ENCODE data around the gene GABRB1. TPM values are rescaled to one million over a fixed set of nuclear protein-coding genes. Genes with fewer than 3 reads are reported as not detected.

Gene GABRB1
- polyA plus RNA-seq, 4 donors, result 0.35 to 0.92 (median 0.57) TPM

DNA sequence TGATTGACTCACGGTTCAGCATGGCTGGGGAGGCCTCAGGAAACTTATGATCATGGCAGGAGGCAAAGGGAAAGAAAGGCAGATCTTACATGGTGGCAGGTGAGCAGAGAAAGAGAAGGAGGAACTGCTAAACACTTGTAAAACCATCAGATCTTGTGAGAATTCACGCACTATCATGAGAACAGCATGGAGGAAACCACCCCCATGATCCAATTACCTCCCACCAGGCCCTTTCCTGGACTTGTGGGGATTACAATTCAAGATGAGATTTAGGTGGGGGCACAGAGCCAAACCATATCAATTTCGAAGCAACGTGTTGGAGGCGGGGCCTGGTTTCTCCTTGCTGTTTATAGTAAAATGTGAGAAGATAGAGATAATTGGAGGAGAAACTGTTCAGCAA is 167.4 kb downstream of the GABRB1 start:
- no peak for DNase-seq (ENCODE audit: low read depth in 4 of 4, low spot score in 2 of 4)

DNA sequence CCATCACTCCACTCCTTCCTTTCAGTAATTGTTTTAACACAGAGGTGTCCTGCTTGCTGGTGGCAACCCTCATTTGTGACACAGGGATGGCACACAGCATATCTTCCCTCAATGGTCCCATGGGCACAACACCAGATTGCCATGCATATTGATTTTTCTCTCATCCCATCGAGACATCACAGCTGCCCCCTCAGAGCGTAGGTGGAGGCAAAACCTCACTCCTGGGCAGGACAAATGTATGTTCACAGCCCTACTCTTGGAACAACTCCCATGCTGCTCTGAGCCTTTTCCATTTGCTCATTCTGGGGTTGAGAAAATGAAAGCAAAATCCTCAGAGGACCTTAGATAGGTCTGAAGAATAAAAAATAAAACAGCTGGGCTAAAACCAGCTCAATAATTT is 172.2 kb downstream of the GABRB1 start:
- no peak for DNase-seq (ENCODE audit: low read depth in 4 of 4, low spot score in 2 of 4)

DNA sequence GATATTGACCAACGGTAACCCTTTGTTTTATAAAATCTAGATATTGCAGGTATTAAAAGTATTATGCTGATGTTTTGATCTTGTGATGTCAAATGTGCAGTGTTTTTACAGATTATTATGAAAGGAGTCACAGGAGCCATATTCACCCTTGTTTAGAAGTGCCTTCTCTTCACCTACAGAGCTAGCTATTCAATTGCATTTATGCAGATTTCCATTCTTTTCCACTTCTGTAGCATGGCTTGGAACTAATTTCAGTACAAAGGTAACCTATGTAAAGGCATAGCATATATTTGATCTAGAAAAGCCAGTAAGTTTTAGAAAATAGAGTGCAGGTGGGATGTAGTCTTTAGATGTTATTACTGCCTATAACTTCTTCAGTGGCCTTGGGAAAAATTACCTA is 176.2 kb downstream of the GABRB1 start:
- DNase-seq (ENCODE audit: low read depth in 4 of 4, low spot score in 2 of 4), result no peak

DNA sequence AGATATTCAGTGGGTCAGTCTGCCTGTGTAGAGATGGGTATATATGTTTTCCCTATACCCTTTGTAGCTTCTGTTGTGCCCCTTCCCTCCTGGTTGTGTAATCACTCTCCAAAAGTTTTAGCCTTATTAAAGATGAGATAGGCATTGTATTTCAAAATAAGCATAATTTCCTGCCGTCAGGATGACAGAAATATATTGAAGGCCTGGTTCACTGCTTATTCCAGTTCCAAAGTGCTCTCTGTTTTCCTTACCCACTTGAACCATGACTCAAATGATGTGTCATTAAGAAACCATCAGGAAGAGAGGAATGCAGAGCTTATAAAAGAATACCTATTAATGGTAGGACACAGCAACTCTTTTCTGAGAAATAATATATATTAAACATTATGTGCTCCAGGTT is 178.5 kb downstream of the GABRB1 start:
- no peak for DNase-seq (ENCODE audit: low read depth in 4 of 4, low spot score in 2 of 4)

DNA sequence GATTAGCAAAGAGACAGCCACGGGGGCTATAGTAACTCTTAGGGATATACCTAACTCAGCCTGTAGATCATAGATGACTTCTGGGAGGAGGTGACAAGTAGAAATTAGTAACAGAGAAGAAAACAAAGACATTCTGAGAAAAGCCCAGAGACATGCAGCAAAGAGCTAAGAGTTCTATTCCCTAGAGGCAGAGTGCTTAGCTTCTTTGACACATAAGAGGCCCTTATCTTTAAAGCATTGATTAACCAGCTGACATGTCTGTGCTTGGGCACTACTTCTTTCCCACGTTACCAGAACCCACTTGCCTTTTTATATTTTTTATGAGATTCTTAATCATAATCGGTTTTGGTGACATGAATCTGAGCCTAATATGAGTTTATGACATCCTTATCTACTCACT is 179.5 kb downstream of the GABRB1 start:
- DNase-seq (ENCODE audit: low read depth in 4 of 4, low spot score in 2 of 4), result no peak

DNA sequence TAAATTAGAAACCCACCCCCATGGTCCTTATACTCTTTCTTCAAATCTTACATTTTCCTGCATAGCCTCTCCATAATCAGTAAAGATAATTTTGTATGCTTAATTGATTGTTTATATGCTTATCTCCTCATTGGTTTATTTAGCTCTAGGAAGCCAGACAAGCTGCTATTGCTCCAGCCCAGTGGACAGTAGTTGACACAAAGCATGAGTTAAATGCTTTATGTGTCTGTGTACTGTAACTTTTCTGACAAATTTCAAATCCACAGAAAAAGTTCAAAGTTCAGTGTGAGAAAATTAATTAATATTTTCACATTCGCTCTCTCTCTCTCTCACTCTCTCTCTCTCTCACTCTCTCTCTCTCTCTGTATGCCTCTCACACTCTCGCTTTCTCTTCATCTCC is 181.7 kb downstream of the GABRB1 start:
- DNase-seq (ENCODE audit: low read depth in 4 of 4, low spot score in 2 of 4), result no peak

DNA sequence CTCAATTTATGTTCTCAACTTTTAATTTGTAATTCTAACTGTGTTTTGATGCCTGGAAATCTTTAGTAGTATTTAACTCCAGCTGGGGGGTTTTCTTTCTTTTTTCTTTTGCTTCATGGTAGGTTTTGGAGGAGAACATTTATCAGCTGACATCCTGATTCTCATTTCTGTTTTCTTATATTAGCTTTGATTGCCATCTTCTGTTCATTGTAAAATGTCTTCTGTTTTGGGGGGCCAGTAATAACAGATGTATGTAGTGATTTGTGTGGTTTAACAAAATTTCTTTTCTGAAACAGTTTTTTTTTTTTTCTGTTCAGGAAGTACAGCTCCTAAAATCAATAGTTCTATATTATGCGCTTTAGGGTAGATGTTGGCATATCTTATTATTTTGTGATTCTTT is 182.2 kb downstream of the GABRB1 start:
- no peak for DNase-seq (ENCODE audit: low read depth in 4 of 4, low spot score in 2 of 4)

DNA sequence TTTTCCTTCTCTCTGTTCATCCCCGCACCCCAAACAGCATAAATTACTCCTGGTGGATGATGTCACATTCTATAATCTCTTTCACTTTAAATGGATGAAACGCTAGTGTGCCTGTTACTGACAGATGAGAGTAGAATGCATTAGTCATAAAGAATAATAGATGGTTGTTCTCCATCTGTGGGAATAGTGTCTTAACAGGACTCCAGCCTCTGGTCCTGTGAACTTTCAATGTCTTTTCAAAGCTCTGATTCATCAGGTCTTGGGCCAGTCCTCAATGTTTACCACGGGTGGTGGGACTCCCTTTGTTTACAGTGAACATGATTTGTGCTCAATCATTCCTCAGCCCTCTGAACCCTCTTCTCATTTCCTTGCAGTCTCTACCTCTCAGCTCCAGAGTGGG is 182.6 kb downstream of the GABRB1 start:
- DNase-seq (ENCODE audit: low read depth in 4 of 4, low spot score in 2 of 4), result no peak

DNA sequence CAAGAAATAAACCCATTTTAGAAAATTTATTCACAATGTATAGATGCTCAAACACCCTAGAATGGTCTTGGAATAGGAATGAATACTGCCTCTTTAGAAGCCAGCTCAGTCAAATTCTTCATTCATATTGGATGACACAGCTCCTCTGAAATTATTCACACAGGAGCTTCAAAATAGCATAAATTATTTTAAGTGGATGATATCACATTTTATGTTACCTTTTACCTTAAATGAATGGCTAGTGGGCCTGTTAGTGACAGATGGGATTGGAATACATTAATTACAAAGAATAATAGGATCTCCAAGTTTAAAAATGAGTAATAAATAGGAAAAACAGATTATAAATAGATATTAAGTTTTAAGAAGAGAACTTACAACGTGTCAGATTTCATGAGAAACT is 184.4 kb downstream of the GABRB1 start:
- no peak for DNase-seq (ENCODE audit: low read depth in 4 of 4, low spot score in 2 of 4)

DNA sequence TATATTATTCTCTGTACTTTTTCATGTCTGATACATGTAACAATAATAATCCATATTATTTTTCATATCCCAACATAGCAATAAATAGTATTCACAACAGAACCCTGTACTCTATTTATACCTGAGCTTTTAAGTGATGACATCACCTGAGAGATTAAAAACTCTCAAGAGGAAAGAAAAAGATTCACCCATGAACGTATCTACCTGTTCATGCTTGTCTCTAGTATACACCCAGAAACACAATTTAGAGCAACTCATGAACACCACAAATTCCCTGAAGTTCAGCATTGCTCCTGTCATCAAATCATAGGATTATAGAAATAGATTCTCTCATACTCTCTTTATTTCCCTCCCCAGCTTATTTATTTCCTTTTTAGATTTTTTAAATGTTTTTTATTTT is 185.9 kb downstream of the GABRB1 start:
- DNase-seq (ENCODE audit: low read depth in 4 of 4, low spot score in 2 of 4), result no peak

DNA sequence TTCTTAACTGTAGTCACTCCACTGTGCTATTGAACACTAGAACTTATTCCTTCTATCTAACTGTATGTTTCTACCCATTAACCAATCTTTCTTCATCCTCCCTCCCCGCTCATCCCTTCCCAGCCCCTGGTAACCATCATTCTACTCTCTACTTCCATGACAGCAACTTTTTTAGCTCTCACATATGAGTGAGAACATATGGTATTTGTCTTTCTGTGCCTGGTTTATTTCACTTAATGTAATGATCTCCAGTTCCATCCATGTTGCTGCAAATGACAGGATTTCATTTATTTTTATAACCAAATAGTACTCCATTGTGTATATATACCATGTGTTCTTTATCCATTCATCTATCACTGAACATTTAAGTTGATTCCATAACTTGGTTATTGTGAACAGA is 186.5 kb downstream of the GABRB1 start:
- DNase-seq (ENCODE audit: low read depth in 4 of 4, low spot score in 2 of 4), result no peak

DNA sequence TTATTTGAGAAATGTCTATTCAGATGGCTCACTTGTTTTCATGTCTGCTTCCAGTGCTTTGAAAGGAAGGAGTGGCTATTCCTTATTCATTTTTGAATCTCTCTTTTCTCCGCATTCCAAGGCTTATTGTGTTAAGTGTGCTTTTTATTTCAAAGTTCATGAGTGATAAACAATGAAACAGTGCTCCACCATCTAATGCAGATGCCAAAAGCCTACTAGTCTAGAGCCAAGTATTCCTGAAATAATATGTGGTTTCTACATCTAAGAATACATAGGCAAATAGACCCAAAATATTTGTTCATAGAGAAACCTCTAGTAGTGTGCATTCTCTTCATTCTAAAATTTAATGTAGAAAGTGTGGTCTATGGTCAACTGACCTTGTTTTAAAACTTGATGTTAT is 187.3 kb downstream of the GABRB1 start:
- no peak for DNase-seq (ENCODE audit: low read depth in 4 of 4, low spot score in 2 of 4)

DNA sequence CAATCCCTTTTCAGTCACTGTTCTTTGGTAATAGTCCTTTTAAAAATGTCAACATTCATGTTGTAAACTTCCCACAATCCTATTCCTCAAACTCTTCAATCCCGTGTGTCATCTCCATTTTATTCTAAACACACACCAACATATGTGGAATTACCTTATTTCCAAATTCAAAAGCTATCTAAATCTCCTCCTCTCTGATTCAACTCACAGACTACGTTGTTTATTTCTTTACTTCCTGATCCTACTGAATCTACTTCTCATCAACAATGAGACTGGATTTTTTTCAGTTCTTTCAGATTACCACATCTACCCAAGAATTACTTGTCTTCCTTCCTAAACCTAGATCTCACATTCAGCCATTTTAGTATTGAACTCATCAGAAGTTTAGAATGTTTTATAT is 188.2 kb downstream of the GABRB1 start:
- DNase-seq (ENCODE audit: low read depth in 4 of 4, low spot score in 2 of 4), result no peak

DNA sequence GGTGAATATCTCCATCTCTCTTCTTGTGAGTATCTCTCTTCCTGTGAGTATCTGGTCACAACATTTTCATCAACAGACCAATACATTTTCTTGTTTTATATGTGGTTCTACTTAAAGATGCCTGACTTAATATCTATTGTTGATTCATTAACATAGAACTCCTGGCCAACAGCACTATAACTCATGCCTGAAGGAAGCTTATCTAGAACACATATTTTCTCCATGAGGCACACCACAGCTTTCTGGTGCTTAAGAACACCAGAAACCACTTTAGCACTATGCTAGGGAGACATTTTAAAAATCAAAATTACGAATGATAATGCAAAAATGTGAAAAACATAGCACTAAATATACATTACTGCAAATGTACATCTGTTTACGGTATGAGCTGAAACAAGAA is 190.4 kb downstream of the GABRB1 start:
- DNase-seq (ENCODE audit: low read depth in 4 of 4, low spot score in 2 of 4), result no peak

DNA sequence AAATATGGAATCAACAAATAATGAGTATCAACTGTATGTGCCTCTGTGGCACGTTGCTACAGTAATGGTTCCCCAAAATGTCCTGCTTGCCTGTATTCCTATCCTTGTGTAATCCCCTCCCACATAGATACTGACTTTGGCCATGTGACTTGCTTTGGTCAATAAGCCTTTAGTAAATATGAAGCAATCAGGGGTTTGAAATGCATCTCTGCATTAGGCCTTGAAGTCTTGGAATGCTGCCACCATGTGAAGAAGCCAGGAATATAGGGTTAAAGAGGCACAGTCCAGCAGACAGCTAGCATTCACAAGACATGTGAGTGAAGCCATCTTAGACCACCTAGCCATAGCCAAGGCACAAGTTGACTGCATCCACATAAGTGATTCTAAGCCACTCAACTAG is 190.9 kb downstream of the GABRB1 start:
- DNase-seq (ENCODE audit: low read depth in 4 of 4, low spot score in 2 of 4), result no peak

DNA sequence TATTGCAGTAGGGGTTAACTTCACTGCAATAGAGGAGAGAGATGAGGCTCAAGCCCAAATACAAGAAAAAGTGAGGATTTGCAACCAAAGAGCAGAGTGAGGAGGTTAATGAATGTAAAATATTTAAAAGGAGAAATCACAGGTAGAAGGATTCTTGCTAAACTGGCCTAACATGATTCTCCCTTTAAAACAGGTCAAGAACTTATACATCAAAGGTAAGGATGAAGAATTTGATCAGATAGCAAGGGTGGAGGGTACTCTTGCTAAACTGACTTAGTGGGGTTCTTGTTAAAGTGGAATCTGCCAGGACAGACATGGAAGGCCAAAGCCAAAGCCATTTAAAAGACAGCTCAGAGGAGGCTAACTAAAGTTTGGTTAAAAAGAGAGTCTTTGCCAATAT is 193.0 kb downstream of the GABRB1 start:
- no peak for DNase-seq (ENCODE audit: low read depth in 4 of 4, low spot score in 2 of 4)

DNA sequence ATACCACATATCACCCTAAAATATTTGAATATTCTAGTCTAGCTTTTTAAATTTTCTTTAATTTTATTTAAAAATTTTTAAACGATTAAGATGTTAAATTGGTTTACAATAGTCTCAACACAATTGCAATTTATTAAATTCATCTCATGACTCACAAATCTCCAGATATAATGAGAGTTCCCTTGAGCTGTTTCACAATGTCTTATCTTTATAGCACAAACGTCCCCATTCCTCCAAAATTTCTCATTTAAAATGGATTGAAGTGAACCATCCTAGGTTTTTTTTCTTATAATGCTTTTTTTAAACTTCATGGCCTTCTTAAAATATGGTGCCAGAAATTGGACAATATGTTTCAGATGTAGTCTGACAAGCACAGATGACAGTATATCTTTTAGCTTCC is 204.4 kb downstream of the GABRB1 start:
- no peak for DNase-seq (ENCODE audit: low read depth in 4 of 4, low spot score in 2 of 4)

DNA sequence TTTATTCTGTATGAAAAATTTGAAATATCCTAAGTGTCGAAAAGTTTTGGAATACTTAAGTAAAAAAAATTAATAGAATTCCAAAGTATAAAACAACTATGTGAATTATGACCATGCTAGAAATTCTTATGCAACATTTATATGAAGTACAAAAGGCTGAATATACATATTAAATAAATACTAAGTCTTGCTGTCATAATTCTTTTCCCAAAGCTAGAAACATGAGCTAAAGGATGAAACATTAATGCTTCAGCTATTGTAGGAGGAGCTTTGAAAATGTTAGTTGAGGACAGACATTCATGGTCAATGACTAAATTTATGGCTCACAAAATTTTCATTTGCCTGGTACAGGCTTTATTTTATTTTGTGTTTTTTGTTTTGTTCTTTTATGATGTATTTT is 207.3 kb downstream of the GABRB1 start:
- DNase-seq (ENCODE audit: low read depth in 4 of 4, low spot score in 2 of 4), result no peak

DNA sequence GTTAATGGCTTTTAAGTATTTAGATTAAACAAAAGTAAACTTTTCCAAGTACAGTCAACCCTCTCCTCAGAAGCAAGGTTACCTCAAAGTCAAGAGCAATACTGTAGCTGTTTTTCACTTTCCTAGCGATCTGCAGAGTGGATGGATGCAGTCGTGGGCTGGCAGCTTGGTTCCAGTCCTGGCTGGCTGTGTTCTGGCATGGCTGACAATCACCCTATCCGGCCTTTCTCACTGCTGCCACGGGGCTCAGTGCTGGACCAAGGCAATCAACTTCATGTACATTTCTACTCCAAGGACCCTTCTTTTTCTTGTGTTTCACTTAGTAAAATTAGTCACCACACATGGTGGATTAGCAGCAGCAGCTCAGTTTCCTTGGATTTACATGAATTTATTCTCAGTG is 208.3 kb downstream of the GABRB1 start:
- DNase-seq (ENCODE audit: low read depth in 4 of 4, low spot score in 2 of 4), result no peak

DNA sequence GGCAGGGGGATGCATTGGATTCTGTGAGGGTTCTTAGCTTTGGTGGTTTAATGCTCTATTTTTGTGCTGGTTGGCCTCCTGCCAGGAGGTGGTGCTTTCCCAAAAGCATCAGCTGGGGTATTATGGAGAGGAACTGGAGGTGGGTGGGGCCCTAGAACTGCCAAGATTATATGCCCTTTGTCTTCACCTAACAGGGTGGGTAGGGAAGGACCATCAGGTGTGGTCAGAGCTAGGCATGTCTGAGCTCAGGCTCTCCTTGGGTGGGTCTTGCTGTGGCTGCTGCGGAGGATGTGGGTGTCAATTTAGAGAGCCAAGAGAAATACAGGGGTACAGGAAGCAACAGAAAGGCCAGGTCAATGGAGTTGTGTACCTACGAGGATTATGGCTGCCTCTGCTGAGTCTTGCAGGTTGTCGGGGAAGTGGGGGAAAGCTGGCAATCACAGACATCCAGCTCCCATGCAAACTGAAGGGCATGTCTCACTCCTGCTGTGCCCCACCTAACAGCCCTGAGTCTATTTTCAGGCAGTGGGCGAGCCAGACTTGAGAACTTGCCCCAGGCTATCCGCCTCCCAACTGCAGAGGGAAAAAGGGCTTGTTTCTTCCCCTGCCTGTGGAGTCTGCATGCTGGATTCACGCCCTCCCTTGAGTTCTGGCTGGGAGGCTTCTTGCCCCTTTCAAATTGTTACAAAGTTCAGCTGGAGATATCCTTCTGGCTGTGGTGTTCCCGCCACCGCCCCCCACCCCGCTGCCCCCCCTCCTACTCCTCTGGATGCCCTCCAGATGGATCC is 220.2 kb downstream of the GABRB1 start:
- DNase-seq (ENCODE audit: low read depth in 4 of 4, low spot score in 2 of 4), result no peak

DNA sequence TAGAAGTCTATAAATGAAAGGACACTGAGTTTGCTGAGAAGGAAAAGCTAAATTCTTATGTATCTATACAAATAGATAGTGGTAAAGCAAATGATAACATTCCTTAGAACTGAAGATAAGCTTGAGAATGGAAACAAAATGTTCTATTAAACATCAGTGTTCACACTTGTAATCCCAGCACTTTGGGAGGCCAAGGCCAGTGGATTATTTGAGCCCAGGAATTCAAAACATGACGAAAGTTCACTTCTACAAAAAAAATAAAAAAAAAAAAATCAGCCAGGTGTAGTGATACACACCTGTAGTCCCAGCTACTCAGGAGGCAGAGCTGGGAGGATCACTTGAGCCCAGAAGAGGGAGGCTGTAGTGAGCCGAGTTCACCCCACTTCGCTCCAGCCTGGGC is 232.4 kb downstream of the GABRB1 start:
- no peak for DNase-seq (ENCODE audit: low read depth in 4 of 4, low spot score in 2 of 4)

DNA sequence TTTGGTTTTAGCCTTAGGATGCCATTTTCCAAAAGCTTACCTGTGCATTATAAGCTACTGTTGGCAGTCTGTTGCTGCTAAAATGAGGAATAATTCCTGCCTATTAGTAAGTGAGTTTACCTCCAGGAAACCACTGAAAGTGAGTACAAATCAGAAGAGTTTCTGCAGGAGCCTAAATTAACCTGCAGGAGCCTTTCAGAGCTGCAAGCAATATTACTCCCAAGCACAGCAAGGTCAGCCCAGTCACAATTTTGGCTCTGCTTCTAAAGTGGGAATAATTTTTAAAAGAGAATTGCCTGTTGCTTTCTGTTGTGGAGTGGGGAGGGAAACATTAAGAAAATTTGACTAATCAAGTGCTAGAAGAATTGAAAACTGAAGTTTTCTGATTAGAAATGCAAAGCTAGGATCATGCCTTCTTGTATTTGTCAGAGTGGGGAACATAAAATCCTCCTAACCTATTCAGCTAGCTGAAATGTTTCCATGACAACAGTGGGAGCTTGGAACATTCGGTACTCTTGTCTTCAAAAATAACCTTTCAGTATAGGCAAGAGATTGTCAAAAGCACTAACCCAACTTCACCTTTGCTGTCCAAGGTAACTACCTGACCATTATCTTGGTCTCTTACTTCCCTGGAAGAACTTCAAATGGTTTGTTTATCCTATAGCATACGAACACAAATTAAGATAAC is 239.0 kb downstream of the GABRB1 start:
- DNase-seq (ENCODE audit: low read depth in 4 of 4, low spot score in 2 of 4), result no peak

DNA sequence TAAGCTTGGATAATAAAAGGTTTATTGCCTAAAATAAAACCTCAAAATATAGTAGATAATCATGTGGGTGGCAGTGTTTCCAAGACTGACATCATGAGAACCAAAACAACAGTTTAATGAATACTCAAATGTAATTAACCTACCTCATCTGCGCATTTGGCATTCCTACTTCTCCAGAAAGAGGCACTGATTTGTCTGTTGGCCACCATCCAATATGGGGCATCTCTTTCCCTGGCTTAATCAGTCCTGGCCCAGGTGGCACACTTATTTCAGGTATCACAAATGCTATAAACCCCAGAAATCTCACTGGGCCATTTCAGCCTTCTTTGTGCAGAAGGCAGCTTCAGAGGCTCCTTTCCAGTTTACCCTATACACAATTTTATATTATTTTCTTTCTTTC is 239.9 kb downstream of the GABRB1 start:
- no peak for DNase-seq (ENCODE audit: low read depth in 4 of 4, low spot score in 2 of 4)

Data from left renal cortex interstitium (tissue), 4 donors.